ENCODE measurements around the gene TTC29. TPM values are rescaled to one million over a fixed set of nuclear protein-coding genes. Genes with fewer than 3 reads are reported as not detected.
"Not testable (repeated sequence)": the region's sequence is repeated elsewhere in the genome, so short reads cannot be mapped to it uniquely, and the experiment has no call there.

TTC29 gene
- polyA plus RNA-seq, 6 donors from 2014 or later = not detected

- peaks cover 0 to 10% (median 0%) of the 10 kb centered on the region in 3 donors for H3K27me3 Mint-ChIP-seq
- H3K9me3 Mint-ChIP-seq = peaks cover 0 to 2% (median 0%) of the 10 kb centered on the region in 7 donors
- H3K27ac Mint-ChIP-seq = no peak overlapping the region
- DNase-seq (no peak), ATAC-seq (ENCODE audit: low read depth in 2 of 2) (no peak)
- no peak overlapping the region for H3K4me3 Mint-ChIP-seq
- no peaks in the 10 kb centered on the region for H3K4me1 Mint-ChIP-seq
- H3K36me3 Mint-ChIP-seq = no peaks in the 10 kb centered on the region
Measured at GRCh38 chr4:146844761-146845160, 100.9 kb downstream of the TTC29 start.

GRCh38 chr4:146842876-146843275, 102.8 kb downstream of the TTC29 start:
- H3K4me1 Mint-ChIP-seq = no peaks in the 10 kb centered on the region
- no peak overlapping the region for H3K4me3 Mint-ChIP-seq
- no peaks in the 10 kb centered on the region for H3K36me3 Mint-ChIP-seq
- peaks cover 0 to 10% (median 0%) of the 10 kb centered on the region in 3 donors for H3K27me3 Mint-ChIP-seq
- DNase-seq (no peak), ATAC-seq (ENCODE audit: low read depth in 2 of 2) (no peak)
- H3K27ac Mint-ChIP-seq = no peak overlapping the region
- H3K9me3 Mint-ChIP-seq = peaks cover 0 to 2% (median 0%) of the 10 kb centered on the region in 7 donors

GRCh38 chr4:146840731-146841130, 104.9 kb downstream of the TTC29 start:
- H3K9me3 Mint-ChIP-seq = no peaks in the 10 kb centered on the region
- ATAC-seq (ENCODE audit: low read depth in 2 of 2) = no peak
- no peaks in the 10 kb centered on the region for H3K36me3 Mint-ChIP-seq
- no peak overlapping the region for H3K4me3 Mint-ChIP-seq
- peaks cover 0 to 6% (median 0%) of the 10 kb centered on the region in 3 donors for H3K27me3 Mint-ChIP-seq
- no peak for DNase-seq
- H3K27ac Mint-ChIP-seq = no peak overlapping the region
- no peaks in the 10 kb centered on the region for H3K4me1 Mint-ChIP-seq

- Mint-ChIP-seq H3K4me1 (no peaks in the 10 kb centered on the region), H3K36me3 (no peaks in the 10 kb centered on the region), H3K9me3 (no peaks in the 10 kb centered on the region), H3K27me3 (no peaks in the 10 kb centered on the region), H3K4me3 (no peak overlapping the region), H3K27ac (no peak overlapping the region)
- DNase-seq = no peak
- no peak for ATAC-seq (ENCODE audit: low read depth in 2 of 2)
Measured at GRCh38 chr4:146835096-146835495, 110.6 kb downstream of the TTC29 start.

GRCh38 chr4:146834263-146835034, 111.2 kb downstream of the TTC29 start:
- Mint-ChIP-seq H3K9me3 (no peaks in the 10 kb centered on the region), H3K36me3 (no peaks in the 10 kb centered on the region), H3K27me3 (no peaks in the 10 kb centered on the region), H3K4me1 (no peaks in the 10 kb centered on the region), H3K27ac (no peak overlapping the region), H3K4me3 (no peak overlapping the region)
- no peak for DNase-seq
- no peak for ATAC-seq (ENCODE audit: low read depth in 2 of 2)

- Mint-ChIP-seq H3K36me3 (no peaks in the 10 kb centered on the region), H3K27ac (no peak overlapping the region), H3K4me1 (no peaks in the 10 kb centered on the region), H3K27me3 (no peaks in the 10 kb centered on the region), H3K9me3 (no peaks in the 10 kb centered on the region), H3K4me3 (no peak overlapping the region)
- ATAC-seq (ENCODE audit: low read depth in 2 of 2) = no peak
- no peak for DNase-seq
Measured at GRCh38 chr4:146833530-146833929, 112.1 kb downstream of the TTC29 start.

- Mint-ChIP-seq H3K9me3 (peaks cover 4 to 23% (median 8%) of the 10 kb centered on the region in 7 donors), H3K27ac (peak overlapping the region in 1 of 6 donors; percentile 1)
- not testable (repeated sequence) for DNase-seq; H3K4me3 Mint-ChIP-seq; H3K4me1 Mint-ChIP-seq; H3K27me3 Mint-ChIP-seq; H3K36me3 Mint-ChIP-seq; ATAC-seq (ENCODE audit: low read depth in 2 of 2)
Measured at GRCh38 chr4:146822980-146823379, 122.7 kb downstream of the TTC29 start.

GRCh38 chr4:146814750-146815149, 130.9 kb downstream of the TTC29 start:
- DNase-seq (no peak), ATAC-seq (ENCODE audit: low read depth in 2 of 2) (no peak)
- no peaks in the 10 kb centered on the region for H3K36me3 Mint-ChIP-seq
- no peaks in the 10 kb centered on the region for H3K27me3 Mint-ChIP-seq
- peaks cover 3 to 13% (median 6%) of the 10 kb centered on the region in 7 donors for H3K9me3 Mint-ChIP-seq
- H3K27ac Mint-ChIP-seq = no peak overlapping the region
- no peak overlapping the region for H3K4me3 Mint-ChIP-seq
- H3K4me1 Mint-ChIP-seq = no peaks in the 10 kb centered on the region

GRCh38 chr4:146795711-146796110, 150.0 kb downstream of the TTC29 start:
- Mint-ChIP-seq H3K9me3 (peaks cover 0 to 3% (median 0%) of the 10 kb centered on the region in 7 donors), H3K27me3 (peaks cover 0 to 20% (median 13%) of the 10 kb centered on the region in 3 donors), H3K4me1 (no peaks in the 10 kb centered on the region), H3K36me3 (no peaks in the 10 kb centered on the region), H3K27ac (no peak overlapping the region), H3K4me3 (no peak overlapping the region)
- ATAC-seq (ENCODE audit: low read depth in 2 of 2) = no peak
- DNase-seq = no peak

- Mint-ChIP-seq H3K9me3 (no peaks in the 10 kb centered on the region), H3K27ac (no peak overlapping the region), H3K4me1 (no peaks in the 10 kb centered on the region), H3K4me3 (no peak overlapping the region), H3K27me3 (peaks cover 0 to 15% (median 13%) of the 10 kb centered on the region in 3 donors), H3K36me3 (no peaks in the 10 kb centered on the region)
- DNase-seq (no peak), ATAC-seq (ENCODE audit: low read depth in 2 of 2) (no peak)
Measured at GRCh38 chr4:146793727-146794126, 151.9 kb downstream of the TTC29 start.

GRCh38 chr4:146791439-146791838, 154.2 kb downstream of the TTC29 start:
- Mint-ChIP-seq H3K4me1 (no peaks in the 10 kb centered on the region), H3K36me3 (no peaks in the 10 kb centered on the region), H3K4me3 (no peak overlapping the region), H3K27ac (no peak overlapping the region), H3K9me3 (peaks cover 0 to under 1% (median 0%) of the 10 kb centered on the region in 7 donors), H3K27me3 (peaks cover 0 to 13% (median 7%) of the 10 kb centered on the region in 3 donors)
- ATAC-seq (ENCODE audit: low read depth in 2 of 2) (no peak), DNase-seq (no peak)

- DNase-seq (no peak), ATAC-seq (ENCODE audit: low read depth in 2 of 2) (no peak)
- peaks cover 0 to 4% (median 0%) of the 10 kb centered on the region in 7 donors for H3K9me3 Mint-ChIP-seq
- H3K27ac Mint-ChIP-seq = no peak overlapping the region
- no peaks in the 10 kb centered on the region for H3K36me3 Mint-ChIP-seq
- no peaks in the 10 kb centered on the region for H3K4me1 Mint-ChIP-seq
- H3K27me3 Mint-ChIP-seq = peaks cover 0 to 11% (median 7%) of the 10 kb centered on the region in 3 donors
- no peak overlapping the region for H3K4me3 Mint-ChIP-seq
Measured at GRCh38 chr4:146790515-146790914, 155.1 kb downstream of the TTC29 start.

- no peak overlapping the region for H3K4me3 Mint-ChIP-seq
- H3K9me3 Mint-ChIP-seq = peaks cover 0 to 4% (median 0%) of the 10 kb centered on the region in 7 donors
- DNase-seq = no peak
Measured at GRCh38 chr4:146787731-146788130, 157.9 kb downstream of the TTC29 start.

GRCh38 chr4:146776691-146777090, 169.0 kb downstream of the TTC29 start:
- H3K36me3 Mint-ChIP-seq = no peaks in the 10 kb centered on the region
- DNase-seq = no peak
- no peak overlapping the region for H3K4me3 Mint-ChIP-seq
- H3K4me1 Mint-ChIP-seq = no peaks in the 10 kb centered on the region
- ATAC-seq (ENCODE audit: low read depth in 2 of 2) = no peak
- no peak overlapping the region for H3K27ac Mint-ChIP-seq
- peaks cover 0 to 10% (median 0%) of the 10 kb centered on the region in 7 donors for H3K9me3 Mint-ChIP-seq
- H3K27me3 Mint-ChIP-seq = peaks cover 0 to 4% (median 4%) of the 10 kb centered on the region in 3 donors

More at GRCh38 chr4:146787731-146788130, 157.9 kb downstream of the TTC29 start:
- Mint-ChIP-seq H3K4me1 (no peaks in the 10 kb centered on the region), H3K27ac (no peak overlapping the region), H3K27me3 (peaks cover 0 to 5% (median 0%) of the 10 kb centered on the region in 3 donors), H3K36me3 (no peaks in the 10 kb centered on the region)
- no peak for ATAC-seq (ENCODE audit: low read depth in 2 of 2)
